Activated T-cell treated with anti-CD3 and anti-CD28 coated beads, Interleukin-2, amount 50 U/mL, for 24 hours (primary cell): ENCODE data around the gene OXLD1.

Experiments used
- DNase-seq: peaks from one replicate; pipeline ENCODE4 v3.0.0-alpha.2; 2020
- H3K27ac Mint-ChIP-seq: 2 replicates; pipeline ENCODE4 v1.8.0; 2020; ENCODE audit warnings: mild to moderate bottlenecking, mixed read lengths
- H3K27me3 Mint-ChIP-seq: 2 replicates; pipeline ENCODE4 v1.8.0; 2020; ENCODE audit warnings: mixed read lengths
- H3K36me3 Mint-ChIP-seq: 2 replicates; pipeline ENCODE4 v1.8.0; 2020; ENCODE audit warnings: low read depth, mixed read lengths
- H3K4me1 Mint-ChIP-seq: 2 replicates; pipeline ENCODE4 v1.8.0; 2020; ENCODE audit warnings: low read depth, mixed read lengths
- H3K4me3 Mint-ChIP-seq: 2 replicates; pipeline ENCODE4 v1.8.0; 2020; ENCODE audit warnings: mild to moderate bottlenecking, moderate library complexity, mixed read lengths
- H3K9me3 Mint-ChIP-seq: 2 replicates; pipeline ENCODE4 v1.8.0; 2020; ENCODE audit warnings: mixed read lengths

The OXLD1 gene

DNA sequence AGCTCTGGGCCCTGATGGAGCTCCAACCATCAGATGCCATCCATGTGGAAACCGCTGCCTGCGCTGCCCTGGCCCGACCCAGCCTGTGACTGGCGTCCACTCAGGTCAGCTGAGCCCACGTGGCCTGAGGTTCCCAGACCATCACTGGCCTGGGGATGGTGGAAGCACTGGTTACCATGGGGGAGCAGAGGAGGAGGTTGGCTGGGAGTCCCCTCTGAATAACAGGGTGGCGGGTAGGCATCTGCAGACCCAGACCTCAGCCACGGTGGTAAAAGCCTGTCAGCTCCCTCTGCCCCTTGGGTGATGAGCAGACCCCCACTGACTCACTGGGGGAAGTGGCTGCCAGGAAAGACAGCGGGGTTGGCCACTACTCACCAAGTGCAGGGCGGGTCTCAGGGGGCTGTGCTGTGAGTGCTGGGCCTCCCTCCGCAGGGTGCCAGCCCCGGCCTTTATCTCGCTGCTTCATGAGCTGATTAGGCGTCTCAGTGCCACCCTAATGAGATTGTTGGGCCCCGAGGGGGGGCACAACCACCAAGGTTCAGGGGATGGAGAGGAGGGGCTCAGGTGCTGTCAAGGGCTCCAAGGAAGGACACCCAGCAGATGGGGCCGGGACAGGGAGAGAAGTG is 10.2 kb downstream of the OXLD1 start, which contains the start of gene PDE6G:
TSS of gene PDE6G (minus strand) at position 425 of the 626 bp plus-strand sequence. CDS start 3,237 bp downstream, outside the sequence.
- Mint-ChIP-seq H3K27me3 (peaks cover 17% of the 10 kb centered on the region), H3K4me1 (peaks cover 19% of the 10 kb centered on the region), H3K36me3 (no peaks in the 10 kb centered on the region), H3K4me3 (no peak within 1 kb of the TSS), H3K27ac (no peak within 1 kb of the TSS), H3K9me3 (no peaks in the 10 kb centered on the region)
- no peak for DNase-seq

DNA sequence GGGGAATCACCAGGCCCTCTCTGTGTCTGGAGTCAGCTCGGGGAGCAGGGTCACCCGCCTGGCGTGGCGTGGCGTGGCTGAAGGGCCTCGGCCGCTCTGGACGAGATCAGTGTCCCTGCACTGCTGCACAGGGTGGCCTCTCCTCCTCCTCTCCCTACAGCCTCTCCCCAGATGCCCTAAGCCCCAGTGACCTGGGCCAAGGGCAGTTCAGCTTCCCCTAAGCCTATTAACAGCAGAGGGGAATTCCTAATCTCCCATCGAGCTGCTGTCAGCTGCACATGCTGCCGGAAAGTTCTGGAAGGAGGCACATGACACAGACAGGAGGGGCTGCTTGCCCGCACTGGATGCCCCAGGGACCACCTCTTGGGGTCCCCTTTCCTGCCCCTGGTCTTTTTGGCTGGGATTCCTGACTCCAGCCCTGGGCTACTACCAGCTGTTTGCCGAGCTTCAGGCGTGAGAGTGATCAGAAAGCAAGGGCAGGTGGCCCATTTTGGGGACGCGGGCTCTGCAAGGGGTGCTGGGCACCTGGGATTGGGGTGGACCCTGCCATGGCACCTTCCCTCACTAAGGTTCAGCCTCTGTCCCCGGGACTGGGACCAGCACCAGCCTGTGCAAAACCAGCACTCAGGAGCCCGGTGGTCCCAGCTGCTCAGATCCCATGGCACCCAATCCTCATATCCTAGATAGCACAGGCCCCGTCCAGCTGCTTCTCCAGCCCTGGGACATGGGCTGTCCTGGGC is 10.9 kb downstream of the OXLD1 start:
- Mint-ChIP-seq H3K27me3 (peaks cover 22% of the 10 kb centered on the region), H3K36me3 (no peaks in the 10 kb centered on the region), H3K9me3 (no peaks in the 10 kb centered on the region), H3K27ac (no peak overlapping the region), H3K4me1 (peaks cover 19% of the 10 kb centered on the region), H3K4me3 (no peak overlapping the region)
- no peak for DNase-seq

DNA sequence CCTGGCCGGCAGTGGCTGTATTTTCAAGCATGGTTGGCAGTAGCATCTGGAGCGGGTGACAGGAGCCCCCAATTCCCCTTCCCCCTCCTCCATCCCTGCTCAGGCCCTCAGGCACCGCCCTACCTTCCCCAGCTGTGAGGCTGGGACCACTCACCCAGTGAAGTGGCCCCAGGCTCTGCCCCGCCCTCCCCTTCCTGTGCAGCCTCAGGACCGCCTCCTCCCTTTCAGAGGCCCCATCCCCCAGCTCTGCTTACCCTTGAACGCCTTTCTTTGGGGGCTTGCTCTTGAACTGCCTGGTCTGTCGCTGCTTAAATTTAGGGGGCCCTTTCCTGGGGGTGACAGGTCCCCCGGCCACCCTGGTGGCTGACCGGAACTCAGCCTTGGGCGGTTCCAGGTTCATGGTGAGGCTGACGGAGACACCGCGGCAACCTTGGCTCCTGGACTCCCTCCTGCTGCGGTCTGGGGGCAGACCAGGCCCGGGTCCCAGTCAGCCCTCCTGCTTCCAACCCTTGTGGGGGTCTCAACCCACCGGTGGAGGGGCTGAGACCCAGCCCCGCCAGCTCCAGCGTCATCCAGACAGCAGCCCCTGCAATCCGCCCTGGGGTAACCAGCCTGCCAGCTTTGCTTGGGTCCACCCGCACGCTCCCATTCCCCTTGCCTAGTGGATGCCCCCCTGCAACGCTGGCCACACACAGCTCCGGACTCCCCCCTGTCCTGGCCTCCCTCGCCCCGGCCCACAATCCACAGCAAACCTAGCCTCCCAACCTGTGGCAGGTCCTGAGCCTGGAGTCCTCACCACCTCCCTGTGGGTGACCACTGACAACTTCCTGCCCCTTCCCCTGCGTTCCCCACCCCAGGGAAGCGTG is 13.3 kb downstream of the OXLD1 start:
- H3K9me3 Mint-ChIP-seq = no peaks in the 10 kb centered on the region
- H3K27me3 Mint-ChIP-seq = peaks cover 40% of the 10 kb centered on the region
- H3K4me3 Mint-ChIP-seq = peak overlapping the region; percentile 61
- DNase-seq = no peak
- no peaks in the 10 kb centered on the region for H3K36me3 Mint-ChIP-seq
- peaks cover 19% of the 10 kb centered on the region for H3K4me1 Mint-ChIP-seq
- peak overlapping the region; percentile 75 for H3K27ac Mint-ChIP-seq

DNA sequence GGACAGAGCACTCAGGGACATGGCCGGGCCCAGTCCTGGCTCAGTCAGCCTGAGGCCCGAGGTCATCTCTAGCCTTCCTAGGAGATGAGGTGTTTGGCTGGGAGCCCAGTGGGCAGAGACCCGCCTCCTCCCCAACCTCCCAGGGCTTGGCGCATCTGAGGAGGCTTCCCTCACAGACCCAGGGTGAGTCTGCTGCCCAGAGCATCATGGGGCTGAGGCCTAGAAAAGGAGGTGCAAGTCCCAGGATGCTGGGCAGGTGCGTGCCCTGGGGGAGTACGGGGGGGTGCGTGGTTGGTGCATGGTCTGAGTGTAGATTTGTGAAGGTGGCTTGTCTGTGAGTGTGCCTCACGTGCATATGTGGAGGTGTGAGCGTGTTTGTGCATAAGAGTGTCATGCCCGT is 14.7 kb downstream of the OXLD1 start:
- H3K9me3 Mint-ChIP-seq = no peaks in the 10 kb centered on the region
- no peak overlapping the region for H3K4me3 Mint-ChIP-seq
- H3K27ac Mint-ChIP-seq = no peak overlapping the region
- no peak for DNase-seq
- peaks cover 12% of the 10 kb centered on the region for H3K4me1 Mint-ChIP-seq
- peaks cover 51% of the 10 kb centered on the region for H3K27me3 Mint-ChIP-seq
- H3K36me3 Mint-ChIP-seq = no peaks in the 10 kb centered on the region

DNA sequence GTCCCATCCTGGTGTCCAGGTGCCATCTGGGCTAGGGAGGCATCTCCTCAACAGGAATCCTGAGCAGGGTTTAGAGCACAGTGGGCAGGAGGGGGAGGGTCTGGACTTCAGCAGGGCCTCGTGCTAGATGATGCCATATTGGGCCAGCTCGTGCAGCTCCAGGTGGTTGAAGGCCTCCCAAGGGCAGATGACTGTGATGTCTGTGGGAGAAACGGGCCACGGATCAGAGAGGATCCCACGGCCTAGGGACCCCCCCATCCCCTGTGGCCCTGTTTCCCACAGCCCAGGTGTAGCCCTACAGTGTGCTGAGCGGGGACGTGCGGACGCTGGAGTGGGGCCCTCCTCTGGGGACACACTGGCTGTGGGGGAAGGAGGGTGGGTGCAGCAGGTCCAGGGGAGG is 15.5 kb downstream of the OXLD1 start:
- Mint-ChIP-seq H3K9me3 (no peaks in the 10 kb centered on the region), H3K27ac (no peak overlapping the region), H3K4me3 (no peak overlapping the region), H3K27me3 (peaks cover 53% of the 10 kb centered on the region), H3K36me3 (no peaks in the 10 kb centered on the region), H3K4me1 (peaks cover 11% of the 10 kb centered on the region)
- no peak for DNase-seq

DNA sequence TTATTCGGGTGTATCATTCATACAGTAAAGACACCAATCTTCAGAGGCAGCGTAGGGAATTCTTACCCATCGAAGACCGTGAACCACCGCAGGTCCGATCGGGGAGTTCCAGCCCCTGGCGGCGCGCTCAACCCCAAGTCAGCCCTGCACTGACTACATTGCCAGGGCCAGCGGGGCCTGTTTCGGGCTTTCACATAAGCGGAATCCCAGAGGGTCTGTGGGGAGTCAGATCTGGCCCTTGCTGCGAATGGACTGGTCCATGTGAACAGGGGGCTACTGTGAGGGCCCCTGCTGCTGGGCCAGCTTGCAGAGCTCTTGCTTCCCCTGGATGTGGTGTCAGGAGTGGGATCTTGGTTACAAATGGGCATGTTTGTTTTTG is 17.7 kb downstream of the OXLD1 start:
- H3K4me3 Mint-ChIP-seq = no peak overlapping the region
- no peaks in the 10 kb centered on the region for H3K36me3 Mint-ChIP-seq
- no peak overlapping the region for H3K27ac Mint-ChIP-seq

DNA sequence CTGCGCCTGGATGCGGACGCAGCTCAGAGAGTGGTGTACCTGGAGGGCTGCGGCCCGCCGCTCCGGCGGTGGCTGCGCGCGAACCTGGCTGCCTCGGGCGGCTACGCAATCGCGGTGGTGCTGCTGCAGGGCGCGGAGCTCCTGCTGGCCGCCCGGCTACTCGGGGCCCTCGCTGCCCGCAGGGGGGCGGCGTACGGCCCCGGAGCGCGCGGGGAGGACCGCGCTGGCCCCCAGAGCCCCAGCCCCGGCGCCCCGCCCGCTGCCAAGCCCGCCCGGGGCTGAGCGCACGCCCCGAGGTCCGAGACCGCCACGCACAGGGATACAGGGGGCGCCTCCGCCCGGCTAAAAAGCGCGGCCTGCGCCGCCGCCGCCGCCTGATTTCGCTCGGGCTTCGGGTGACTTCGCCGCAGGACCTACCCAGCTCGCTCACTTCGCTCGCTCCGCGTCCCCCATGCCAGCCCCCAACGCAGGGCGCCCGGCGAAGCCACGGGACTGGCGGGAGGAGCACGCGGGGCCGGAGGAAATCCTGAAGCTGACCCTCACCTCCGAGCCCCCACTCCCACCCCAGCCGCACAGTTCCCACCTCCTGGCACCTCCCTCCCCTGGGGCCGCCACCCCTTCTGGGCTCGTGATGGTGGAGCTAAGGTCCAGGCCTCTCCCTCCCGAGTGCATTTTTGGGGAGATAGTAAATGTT is 18.2 kb downstream of the OXLD1 start:
- H3K36me3 Mint-ChIP-seq = no peaks in the 10 kb centered on the region
- peaks cover 2% of the 10 kb centered on the region for H3K4me1 Mint-ChIP-seq
- no peak overlapping the region for H3K27ac Mint-ChIP-seq
- H3K9me3 Mint-ChIP-seq = no peaks in the 10 kb centered on the region
- H3K4me3 Mint-ChIP-seq = no peak overlapping the region
- no peak for DNase-seq
- H3K27me3 Mint-ChIP-seq = peaks cover 43% of the 10 kb centered on the region

More for the DNA sequence above, 17.7 kb downstream of the OXLD1 start:
- Mint-ChIP-seq H3K9me3 (no peaks in the 10 kb centered on the region), H3K27me3 (peaks cover 47% of the 10 kb centered on the region), H3K4me1 (peaks cover 7% of the 10 kb centered on the region)
- DNase-seq = no peak

DNA sequence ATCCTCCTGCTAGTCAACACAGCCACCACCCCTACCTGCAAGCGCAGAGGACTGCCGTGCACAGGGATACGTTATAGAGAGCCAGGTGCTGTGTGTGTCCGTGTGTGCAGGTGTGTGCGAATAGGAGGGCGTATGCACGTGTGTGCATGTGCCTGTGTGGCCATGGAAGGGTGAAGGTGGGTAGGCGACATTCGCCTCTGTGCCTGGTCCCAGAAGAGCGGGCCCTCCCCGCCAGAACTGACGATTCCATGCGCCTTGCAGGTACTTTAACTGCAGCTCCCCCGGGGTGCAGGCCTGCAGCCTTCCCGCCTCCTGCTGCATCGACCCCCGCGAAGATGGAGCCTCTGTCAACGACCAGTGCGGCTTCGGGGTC is 18.8 kb downstream of the OXLD1 start:
- no peaks in the 10 kb centered on the region for H3K36me3 Mint-ChIP-seq
- no peak overlapping the region for H3K27ac Mint-ChIP-seq
- DNase-seq = no peak
- no peaks in the 10 kb centered on the region for H3K4me1 Mint-ChIP-seq
- no peak overlapping the region for H3K4me3 Mint-ChIP-seq
- H3K27me3 Mint-ChIP-seq = peaks cover 41% of the 10 kb centered on the region
- H3K9me3 Mint-ChIP-seq = no peaks in the 10 kb centered on the region

DNA sequence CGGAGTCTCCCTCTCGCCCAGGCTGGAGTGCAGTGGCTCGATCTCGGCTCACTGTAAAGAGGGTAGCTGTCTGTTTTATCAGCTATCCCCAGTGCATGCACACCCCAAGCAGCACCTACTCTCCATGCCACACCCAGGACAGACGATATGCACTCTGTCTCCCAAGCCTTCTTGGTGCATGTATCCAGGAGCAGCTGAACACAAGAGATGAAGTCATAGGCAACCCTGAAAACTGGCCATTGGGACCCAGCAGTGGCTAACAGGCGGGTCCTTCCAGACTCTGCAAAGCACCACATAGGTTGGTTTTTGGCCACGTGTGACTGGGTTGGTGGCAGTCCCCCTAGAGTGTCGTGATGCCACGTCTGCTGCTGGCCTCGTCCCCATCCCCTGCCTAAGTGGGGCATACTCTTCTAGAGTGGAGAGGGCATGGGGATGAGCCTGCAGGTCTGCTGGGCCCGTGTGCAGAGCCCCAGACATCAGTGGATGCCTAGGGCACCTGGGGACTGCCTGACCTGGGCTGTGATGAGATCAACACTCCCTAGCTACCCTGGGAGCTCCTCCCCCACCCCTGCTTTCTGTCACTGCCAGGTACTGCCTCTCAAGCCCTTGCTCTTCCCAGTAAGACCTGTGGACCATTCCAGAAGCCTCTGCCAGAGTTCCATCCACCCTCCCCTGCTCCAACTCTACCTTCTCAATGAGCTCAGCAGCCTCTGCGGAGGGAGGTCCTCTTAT is 19.4 kb downstream of the OXLD1 start:
- Mint-ChIP-seq H3K36me3 (no peaks in the 10 kb centered on the region), H3K27me3 (peaks cover 41% of the 10 kb centered on the region), H3K27ac (no peak overlapping the region), H3K4me1 (no peaks in the 10 kb centered on the region), H3K4me3 (no peak overlapping the region), H3K9me3 (no peaks in the 10 kb centered on the region)
- DNase-seq = no peak

DNA sequence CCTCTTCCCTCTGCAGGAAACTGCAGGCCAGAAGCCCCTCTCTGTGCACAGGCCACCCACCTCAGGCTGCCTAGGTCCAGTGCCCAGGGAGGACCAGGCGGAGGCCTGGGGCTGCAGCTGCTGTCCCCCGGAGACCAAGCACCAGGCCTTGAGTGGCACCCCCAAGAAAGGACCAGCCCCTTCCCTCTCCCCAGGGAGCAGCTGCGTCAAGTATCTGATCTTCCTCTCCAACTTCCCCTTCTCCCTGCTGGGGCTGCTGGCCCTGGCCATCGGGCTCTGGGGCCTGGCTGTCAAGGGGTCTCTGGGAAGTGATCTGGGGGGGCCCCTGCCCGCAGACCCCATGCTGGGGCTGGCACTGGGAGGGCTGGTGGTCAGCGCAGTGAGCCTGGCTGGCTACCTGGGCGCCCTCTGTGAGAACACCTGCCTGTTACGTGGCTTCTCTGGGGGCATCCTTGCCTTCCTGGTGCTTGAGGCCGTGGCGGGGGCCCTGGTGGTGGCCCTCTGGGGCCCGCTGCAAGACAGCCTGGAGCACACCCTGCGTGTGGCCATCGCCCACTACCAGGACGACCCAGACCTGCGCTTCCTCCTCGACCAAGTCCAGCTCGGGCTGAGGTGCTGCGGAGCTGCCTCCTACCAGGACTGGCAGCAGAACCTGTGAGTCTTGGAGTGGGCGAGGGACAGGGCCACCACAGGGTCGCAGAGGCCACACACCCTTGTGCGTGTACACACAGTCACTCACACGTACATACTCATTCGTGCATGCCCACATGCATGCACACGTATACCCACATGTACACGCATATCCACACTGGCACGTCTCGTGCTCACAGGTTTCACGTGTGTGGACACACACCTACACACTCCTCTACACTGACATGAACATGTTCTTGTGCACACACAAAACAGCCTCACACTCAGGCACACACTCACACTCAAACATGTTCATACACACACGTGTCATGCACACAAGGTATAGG is 21.1 kb downstream of the OXLD1 start:
- Mint-ChIP-seq H3K4me1 (no peaks in the 10 kb centered on the region), H3K36me3 (no peaks in the 10 kb centered on the region), H3K9me3 (no peaks in the 10 kb centered on the region), H3K27me3 (peaks cover 30% of the 10 kb centered on the region), H3K4me3 (no peak overlapping the region), H3K27ac (no peak overlapping the region)
- no peak for DNase-seq

DNA sequence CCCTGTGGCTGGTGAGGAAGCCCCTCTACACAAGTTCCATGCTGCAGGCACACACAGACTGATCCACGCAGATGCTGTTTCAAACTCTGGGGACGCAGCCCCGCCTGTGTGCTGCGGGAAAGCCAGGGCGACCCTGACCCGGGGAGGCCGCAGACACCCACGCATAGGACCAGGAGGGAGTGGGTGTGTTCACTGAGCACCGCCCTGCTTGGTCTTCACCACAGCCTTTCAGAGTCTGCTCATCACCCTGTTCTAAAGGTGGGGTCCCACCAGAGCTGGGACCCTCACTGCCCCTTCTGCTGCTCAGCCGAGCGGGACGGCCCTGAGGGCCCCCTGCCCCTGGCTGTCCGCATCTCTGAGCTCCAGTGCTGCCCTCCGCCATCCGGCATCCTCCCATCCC is 21.9 kb downstream of the OXLD1 start:
- no peaks in the 10 kb centered on the region for H3K4me1 Mint-ChIP-seq
- DNase-seq = no peak
- no peaks in the 10 kb centered on the region for H3K36me3 Mint-ChIP-seq
- H3K27me3 Mint-ChIP-seq = peaks cover 24% of the 10 kb centered on the region
- no peak overlapping the region for H3K4me3 Mint-ChIP-seq
- no peaks in the 10 kb centered on the region for H3K9me3 Mint-ChIP-seq
- H3K27ac Mint-ChIP-seq = no peak overlapping the region

DNA sequence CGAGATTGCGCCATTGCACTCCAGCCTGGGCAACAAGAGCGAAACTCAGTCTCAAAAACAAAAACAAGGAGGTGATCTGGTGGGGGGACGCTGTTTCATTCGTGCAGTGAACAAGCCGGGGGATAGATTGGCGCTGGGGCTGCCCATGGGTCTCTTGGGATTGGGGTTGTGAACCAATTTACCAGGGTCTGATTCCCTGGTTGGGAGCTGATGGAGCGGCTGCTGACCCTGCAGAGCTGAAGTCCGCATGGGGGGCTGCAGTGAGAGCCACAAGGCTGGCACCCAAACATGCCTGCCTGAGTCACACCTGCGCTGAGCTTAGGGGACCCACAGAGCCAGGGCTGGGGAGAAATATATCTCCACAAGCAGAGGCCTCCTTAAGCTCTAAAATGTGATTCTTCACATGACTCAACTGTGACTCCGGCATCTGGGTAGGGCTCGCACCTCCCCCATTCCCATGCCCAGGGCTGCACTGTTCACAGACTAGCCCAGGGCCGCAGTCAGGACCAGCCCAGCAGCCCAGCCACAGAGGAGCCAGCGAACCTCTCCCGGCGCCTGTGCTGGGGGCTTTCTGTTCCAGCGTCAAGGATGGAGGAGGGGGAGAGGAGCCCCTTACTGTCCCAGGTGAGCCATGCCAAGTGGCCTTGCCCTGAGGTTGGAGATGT is 24.4 kb downstream of the OXLD1 start:
- no peak for DNase-seq
- no peak overlapping the region for H3K4me3 Mint-ChIP-seq
- H3K27ac Mint-ChIP-seq = no peak overlapping the region
- no peaks in the 10 kb centered on the region for H3K9me3 Mint-ChIP-seq
- H3K27me3 Mint-ChIP-seq = peaks cover 4% of the 10 kb centered on the region
- peaks cover 7% of the 10 kb centered on the region for H3K4me1 Mint-ChIP-seq
- H3K36me3 Mint-ChIP-seq = no peaks in the 10 kb centered on the region

DNA sequence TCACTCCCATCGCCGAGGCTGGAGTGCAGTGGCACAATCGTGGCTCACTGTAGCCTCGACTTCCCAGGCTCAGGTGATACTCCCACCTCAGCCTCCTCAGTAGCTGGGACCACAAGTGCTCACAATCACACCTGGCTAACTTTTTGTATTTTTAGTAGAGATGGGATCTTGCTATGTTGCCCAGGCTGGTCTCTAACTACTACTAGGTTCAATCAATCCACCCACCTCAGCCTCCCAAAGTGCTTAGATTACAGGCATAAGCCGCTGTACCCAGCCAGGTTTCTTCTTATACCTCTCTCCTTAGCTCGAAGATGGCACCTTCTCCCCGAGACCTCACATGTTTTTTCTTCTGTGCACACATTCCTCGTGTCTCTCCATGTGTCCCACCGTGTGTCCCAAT is 26.4 kb downstream of the OXLD1 start:
- Mint-ChIP-seq H3K36me3 (peaks cover 10% of the 10 kb centered on the region), H3K27ac (no peak overlapping the region), H3K9me3 (no peaks in the 10 kb centered on the region), H3K4me1 (peaks cover 18% of the 10 kb centered on the region), H3K4me3 (no peak overlapping the region), H3K27me3 (no peaks in the 10 kb centered on the region)
- DNase-seq = no peak
